ENCODE results near the gene SLC9A7. TPM values are rescaled to one million over a fixed set of nuclear protein-coding genes. Genes with fewer than 3 reads are reported as not detected.

The SLC9A7 gene
- polyA plus RNA-seq, 1 experiment, result 15.3 TPM

- no peak for TF ChIP-seq CTCF (IDR thresholded peaks at IDR 0.05; ENCODE audit: low read depth, low read length)
- CTCF ChIA-PET, result interaction anchor here (0.6 to 1.3 kb wide), 2 partner anchors 9 to 35 kb away, joined by 3 to 4 read pairs; no protein-coding TSS in a partner anchor
- DNase-seq (ENCODE audit: low read depth, low spot score), result no peak
- Histone ChIP-seq H3K27me3 (ENCODE audit: control insufficient read depth, insufficient read depth, low read length) (no peaks in the 10 kb centered on the region), H3K9me3 (ENCODE audit: control insufficient read depth, insufficient read depth, low read length) (no peaks in the 10 kb centered on the region), H3K4me3 (ENCODE audit: low read depth, low read length) (no peak overlapping the region), H3K27ac (ENCODE audit: low read depth, low read length) (no peak overlapping the region)
- POLR2A ChIA-PET, result no interaction called here
These were observed 168.8 kb downstream of the SLC9A7 start for GRCh38 chrX:46589977-46590723.

- POLR2A ChIA-PET, result interaction anchor here (0.9 kb wide), 1 partner anchor 11 kb away, joined by 3 read pairs; no protein-coding TSS in a partner anchor
- no peaks in the 10 kb centered on the region for H3K27me3 ChIP-seq (ENCODE audit: control insufficient read depth, insufficient read depth, low read length)
- CTCF ChIA-PET, result no interaction called here
- no peak for DNase-seq (ENCODE audit: low read depth, low spot score)
- no peak for TF ChIP-seq CTCF (IDR thresholded peaks at IDR 0.05; ENCODE audit: low read depth, low read length)
- H3K27ac ChIP-seq (ENCODE audit: low read depth, low read length), result peak overlapping the region; percentile 65
- H3K4me3 ChIP-seq (ENCODE audit: low read depth, low read length), result no peak overlapping the region
- H3K9me3 ChIP-seq (ENCODE audit: control insufficient read depth, insufficient read depth, low read length), result no peaks in the 10 kb centered on the region
These were observed 170.7 kb downstream of the SLC9A7 start for GRCh38 chrX:46588263-46588662.

GRCh38 chrX:46587753-46588171 lies 171.2 kb downstream of the SLC9A7 start:
- peak overlapping the region; percentile 20; the same call in 1 of the 2 replicates for H3K4me3 ChIP-seq (ENCODE audit: low read depth, low read length)
- no peak for DNase-seq (ENCODE audit: low read depth, low spot score)
- POLR2A ChIA-PET, result interaction anchor here (0.9 kb wide), 1 partner anchor 11 kb away, joined by 3 read pairs; no protein-coding TSS in a partner anchor

GRCh38 chrX:46587158-46587557 lies 171.8 kb downstream of the SLC9A7 start:
- TF ChIP-seq CTCF (IDR thresholded peaks at IDR 0.05; ENCODE audit: low read depth, low read length), result no peak
- Histone ChIP-seq H3K9me3 (ENCODE audit: control insufficient read depth, insufficient read depth, low read length) (no peaks in the 10 kb centered on the region), H3K4me3 (ENCODE audit: low read depth, low read length) (no peak overlapping the region), H3K27me3 (ENCODE audit: control insufficient read depth, insufficient read depth, low read length) (no peaks in the 10 kb centered on the region), H3K27ac (ENCODE audit: low read depth, low read length) (peak overlapping the region; percentile 11)
- CTCF ChIA-PET, result no interaction called here
- POLR2A ChIA-PET, result no interaction called here
- DNase-seq (ENCODE audit: low read depth, low spot score), result no peak

More at GRCh38 chrX:46587753-46588171, 171.2 kb downstream of the SLC9A7 start:
- Histone ChIP-seq H3K27me3 (ENCODE audit: control insufficient read depth, insufficient read depth, low read length) (no peaks in the 10 kb centered on the region), H3K9me3 (ENCODE audit: control insufficient read depth, insufficient read depth, low read length) (no peaks in the 10 kb centered on the region), H3K27ac (ENCODE audit: low read depth, low read length) (peak overlapping the region; percentile 65)
- CTCF ChIA-PET, result no interaction called here
- no peak for TF ChIP-seq CTCF (IDR thresholded peaks at IDR 0.05; ENCODE audit: low read depth, low read length)

- ChIA-PET POLR2A (no interaction called here), CTCF (no interaction called here)
- TF ChIP-seq CTCF (IDR thresholded peaks at IDR 0.05; ENCODE audit: low read depth, low read length), result no peak
- H3K27me3 ChIP-seq (ENCODE audit: control insufficient read depth, insufficient read depth, low read length), result no peaks in the 10 kb centered on the region
- H3K27ac ChIP-seq (ENCODE audit: low read depth, low read length), result peak overlapping the region; percentile 31
- no peaks in the 10 kb centered on the region for H3K9me3 ChIP-seq (ENCODE audit: control insufficient read depth, insufficient read depth, low read length)
- DNase-seq (ENCODE audit: low read depth, low spot score), result no peak
- no peak overlapping the region for H3K4me3 ChIP-seq (ENCODE audit: low read depth, low read length)
These were observed 174.2 kb downstream of the SLC9A7 start for GRCh38 chrX:46584736-46585135.

All from AG04450 (cell line).